ENCODE data around the gene SH3GLB2. TPM values are rescaled to one million over a fixed set of nuclear protein-coding genes. Genes with fewer than 3 reads are reported as not detected.
"Not testable (repeated sequence)": the region's sequence is repeated elsewhere in the genome, so short reads cannot be mapped to it uniquely, and the experiment has no call there.

The SH3GLB2 gene
- total RNA-seq, 4 donors from 2014 or later: 33.6 to 55.1 (median 44.1) TPM

GRCh38 chr9:129005336-129005997 lies 22.7 kb downstream of the SH3GLB2 start:
- in situ Hi-C loops (cut with MboI; ENCODE audit: low sequenced_read_pairs in 4 of 4) (no loop called here), intact Hi-C loops (cut with DNase I; ENCODE audit: low total_unique reads) (no loop called here)
- no peak for ATAC-seq
- Histone ChIP-seq H3K4me3 (no peak overlapping the region), H3K27ac (peak overlapping the region in 2 of 4 donors; percentile 61 to 66), H3K9me3 (no peaks in the 10 kb centered on the region), H3K4me1 (peaks cover 15 to 28% of the 10 kb centered on the region in 2 donors), H3K27me3 (no peaks in the 10 kb centered on the region), H3K36me3 (peaks cover 0 to 69% of the 10 kb centered on the region in 2 donors)
- no peak for DNase-seq
- TF ChIP-seq POLR2A (IDR thresholded peaks at IDR 0.05) (no peak), CTCF (IDR thresholded peaks at IDR 0.05 in 4 of 5, conservative IDR thresholded peaks at IDR 0.05 in 1 of 5) (no peak)

GRCh38 chr9:129004173-129004572 lies 24.0 kb downstream of the SH3GLB2 start:
- H3K4me3 ChIP-seq; H3K27ac ChIP-seq; H3K9me3 ChIP-seq; H3K27me3 ChIP-seq; in situ Hi-C loops (cut with MboI; ENCODE audit: low sequenced_read_pairs in 4 of 4); intact Hi-C loops (cut with DNase I; ENCODE audit: low total_unique reads); DNase-seq; ATAC-seq: not testable (repeated sequence)
- Histone ChIP-seq H3K36me3 (peaks cover 0 to 72% of the 10 kb centered on the region in 2 donors), H3K4me1 (peaks cover 15 to 28% of the 10 kb centered on the region in 2 donors)

- Histone ChIP-seq H3K27me3 (no peaks in the 10 kb centered on the region), H3K27ac (no peak overlapping the region), H3K4me1 (peaks cover 11 to 18% of the 10 kb centered on the region in 2 donors), H3K4me3 (no peak overlapping the region), H3K36me3 (peaks cover 0 to 72% of the 10 kb centered on the region in 2 donors), H3K9me3 (no peaks in the 10 kb centered on the region)
- ATAC-seq: no peak
- in situ Hi-C loops (cut with MboI; ENCODE audit: low sequenced_read_pairs in 4 of 4): no loop called here
- TF ChIP-seq CTCF (IDR thresholded peaks at IDR 0.05 in 4 of 5, conservative IDR thresholded peaks at IDR 0.05 in 1 of 5): no peak
- TF ChIP-seq POLR2A (IDR thresholded peaks at IDR 0.05): no peak
- intact Hi-C loops (cut with DNase I; ENCODE audit: low total_unique reads): no loop called here
- no peak for DNase-seq
Measured at GRCh38 chr9:129002992-129003391, 25.1 kb downstream of the SH3GLB2 start.

GRCh38 chr9:129001504-129002325 lies 26.4 kb downstream of the SH3GLB2 start:
- ATAC-seq (no peak), DNase-seq (no peak)
- in situ Hi-C loops (cut with MboI; ENCODE audit: low sequenced_read_pairs in 4 of 4) (no loop called here), intact Hi-C loops (cut with DNase I; ENCODE audit: low total_unique reads) (no loop called here)
- peaks cover 0 to 84% of the 10 kb centered on the region in 2 donors for H3K36me3 ChIP-seq
- H3K27ac ChIP-seq: no peak overlapping the region
- no peaks in the 10 kb centered on the region for H3K9me3 ChIP-seq
- no peak overlapping the region for H3K4me3 ChIP-seq
- peaks cover 4 to 5% of the 10 kb centered on the region in 2 donors for H3K4me1 ChIP-seq
- H3K27me3 ChIP-seq: no peaks in the 10 kb centered on the region
- TF ChIP-seq POLR2A (IDR thresholded peaks at IDR 0.05) (no peak), CTCF (IDR thresholded peaks at IDR 0.05 in 4 of 5, conservative IDR thresholded peaks at IDR 0.05 in 1 of 5) (no peak)

- Histone ChIP-seq H3K27ac (no peak overlapping the region), H3K9me3 (no peaks in the 10 kb centered on the region), H3K4me3 (no peak overlapping the region), H3K36me3 (peaks cover 0 to 86% of the 10 kb centered on the region in 2 donors), H3K4me1 (no peaks in the 10 kb centered on the region), H3K27me3 (no peaks in the 10 kb centered on the region)
- ATAC-seq: no peak
- DNase-seq: no peak
- intact Hi-C loops (cut with DNase I; ENCODE audit: low total_unique reads): no loop called here
- in situ Hi-C loops (cut with MboI; ENCODE audit: low sequenced_read_pairs in 4 of 4): no loop called here
- TF ChIP-seq POLR2A (IDR thresholded peaks at IDR 0.05) (no peak), CTCF (IDR thresholded peaks at IDR 0.05 in 4 of 5, conservative IDR thresholded peaks at IDR 0.05 in 1 of 5) (no peak)
Measured at GRCh38 chr9:128999581-129000206, 28.4 kb downstream of the SH3GLB2 start.
